ENCODE results near the gene SLC25A12. TPM values are rescaled to one million over a fixed set of nuclear protein-coding genes. Genes with fewer than 3 reads are reported as not detected.

Gene SLC25A12

DNA sequence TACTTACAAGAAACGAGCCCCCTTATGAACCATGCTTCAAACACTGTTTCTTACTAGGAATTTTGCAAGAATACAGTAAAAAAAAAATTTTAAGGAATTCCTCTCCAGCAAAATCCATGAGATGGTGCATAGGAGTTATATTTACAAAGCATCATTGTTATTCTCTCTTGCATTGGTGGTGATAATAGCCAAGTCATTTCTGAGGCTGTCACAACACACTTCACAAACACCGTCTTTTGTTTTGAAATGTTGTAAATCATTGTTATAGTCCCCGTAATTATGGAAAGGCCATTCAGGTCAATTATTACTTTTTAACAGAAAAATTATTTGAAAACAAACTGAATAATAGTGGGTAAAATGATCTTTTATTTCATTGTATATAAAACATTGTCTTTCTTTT is 146.7 kb downstream of the SLC25A12 start:
- Histone ChIP-seq H3K4me1 (ENCODE audit: control insufficient read depth, insufficient read depth, low read length) (no peaks in the 10 kb centered on the region), H3K36me3 (ENCODE audit: insufficient read depth, low read length) (peaks cover 85% of the 10 kb centered on the region), H3K9me3 (replicated peaks; ENCODE audit: low read length) (no peaks in the 10 kb centered on the region), H3K4me2 (ENCODE audit: low read length) (no peak overlapping the region), H3K27me3 (ENCODE audit: control insufficient read depth, insufficient read depth, low read length) (no peaks in the 10 kb centered on the region), H3K9ac (ENCODE audit: low read depth, low read length) (no peak overlapping the region), H3K4me3 (ENCODE audit: low read length) (no peak overlapping the region)

DNA sequence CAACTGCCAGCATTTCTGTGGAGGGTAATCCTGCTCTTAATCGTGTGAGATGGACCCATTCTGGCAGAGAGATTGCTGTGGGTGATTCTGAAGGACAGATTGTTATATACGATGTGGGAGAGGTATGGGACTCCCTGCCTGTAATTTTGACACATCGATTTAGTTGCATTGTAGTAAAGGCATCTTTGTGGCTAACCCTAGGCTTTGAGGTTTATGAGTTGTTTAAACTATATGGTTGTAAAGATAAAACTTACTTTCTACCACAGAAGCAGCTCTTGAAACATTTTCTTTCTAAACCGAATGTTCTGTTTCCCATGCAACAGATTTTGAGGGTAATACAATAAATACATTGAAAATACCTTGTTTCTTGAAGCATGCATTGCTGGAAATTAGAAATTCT is 148.2 kb downstream of the SLC25A12 start:
- no peaks in the 10 kb centered on the region for H3K4me1 ChIP-seq (ENCODE audit: control insufficient read depth, insufficient read depth, low read length)
- H3K9me3 ChIP-seq (replicated peaks; ENCODE audit: low read length): no peaks in the 10 kb centered on the region
- no peak overlapping the region for H3K4me3 ChIP-seq (ENCODE audit: low read length)
- no peak overlapping the region for H3K9ac ChIP-seq (ENCODE audit: low read depth, low read length)
- H3K27me3 ChIP-seq (ENCODE audit: control insufficient read depth, insufficient read depth, low read length): no peaks in the 10 kb centered on the region
- H3K36me3 ChIP-seq (ENCODE audit: insufficient read depth, low read length): peaks cover 82% of the 10 kb centered on the region
- H3K4me2 ChIP-seq (ENCODE audit: low read length): no peak overlapping the region

DNA sequence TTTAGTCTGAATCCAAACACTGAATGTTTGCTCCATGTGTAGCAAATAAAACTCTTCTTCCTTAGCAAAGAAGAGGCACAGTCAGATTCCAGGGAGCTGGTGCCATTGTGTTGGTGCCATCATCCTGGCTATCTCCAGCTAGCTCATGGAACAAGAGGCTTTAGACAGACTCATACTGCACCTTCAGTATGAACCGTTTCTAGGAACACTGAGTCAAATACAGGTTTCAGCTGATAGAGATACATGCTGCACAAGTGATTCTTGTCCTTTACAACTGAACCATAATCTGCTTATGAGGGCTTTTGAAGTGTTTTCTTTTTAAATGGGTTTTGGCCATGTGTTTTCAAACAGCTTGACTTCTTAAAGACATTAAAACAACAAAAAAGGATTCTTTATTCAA is 148.9 kb downstream of the SLC25A12 start:
- Histone ChIP-seq H3K4me1 (ENCODE audit: control insufficient read depth, insufficient read depth, low read length) (no peaks in the 10 kb centered on the region), H3K9me3 (replicated peaks; ENCODE audit: low read length) (no peaks in the 10 kb centered on the region), H3K9ac (ENCODE audit: low read depth, low read length) (no peak overlapping the region), H3K36me3 (ENCODE audit: insufficient read depth, low read length) (peaks cover 77% of the 10 kb centered on the region), H3K4me3 (ENCODE audit: low read length) (no peak overlapping the region), H3K27me3 (ENCODE audit: control insufficient read depth, insufficient read depth, low read length) (no peaks in the 10 kb centered on the region), H3K4me2 (ENCODE audit: low read length) (no peak overlapping the region)

DNA sequence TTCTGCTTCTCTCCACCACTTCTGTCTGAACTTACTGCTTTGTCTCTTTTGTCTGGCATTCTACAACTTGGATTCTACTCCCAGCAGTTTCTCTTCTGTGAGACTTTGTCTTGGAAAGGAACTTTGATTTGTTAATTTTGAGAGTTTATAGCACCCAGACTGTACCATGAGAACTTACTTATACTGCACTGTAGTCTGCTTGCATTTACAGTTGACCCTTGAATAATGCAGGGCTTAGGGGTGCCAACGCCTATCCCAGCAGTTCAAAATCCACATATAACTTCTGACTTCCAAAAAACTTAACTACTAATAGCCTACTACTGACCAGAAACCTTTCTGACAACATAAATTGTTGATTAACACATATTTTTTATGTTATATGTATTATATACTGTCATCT is 151.3 kb downstream of the SLC25A12 start:
- no peak overlapping the region for H3K9ac ChIP-seq (ENCODE audit: low read depth, low read length)
- no peaks in the 10 kb centered on the region for H3K27me3 ChIP-seq (ENCODE audit: control insufficient read depth, insufficient read depth, low read length)
- H3K4me2 ChIP-seq (ENCODE audit: low read length): no peak overlapping the region
- no peaks in the 10 kb centered on the region for H3K9me3 ChIP-seq (replicated peaks; ENCODE audit: low read length)
- no peaks in the 10 kb centered on the region for H3K4me1 ChIP-seq (ENCODE audit: control insufficient read depth, insufficient read depth, low read length)
- H3K36me3 ChIP-seq (ENCODE audit: insufficient read depth, low read length): peaks cover 74% of the 10 kb centered on the region
- H3K4me3 ChIP-seq (ENCODE audit: low read length): no peak overlapping the region

DNA sequence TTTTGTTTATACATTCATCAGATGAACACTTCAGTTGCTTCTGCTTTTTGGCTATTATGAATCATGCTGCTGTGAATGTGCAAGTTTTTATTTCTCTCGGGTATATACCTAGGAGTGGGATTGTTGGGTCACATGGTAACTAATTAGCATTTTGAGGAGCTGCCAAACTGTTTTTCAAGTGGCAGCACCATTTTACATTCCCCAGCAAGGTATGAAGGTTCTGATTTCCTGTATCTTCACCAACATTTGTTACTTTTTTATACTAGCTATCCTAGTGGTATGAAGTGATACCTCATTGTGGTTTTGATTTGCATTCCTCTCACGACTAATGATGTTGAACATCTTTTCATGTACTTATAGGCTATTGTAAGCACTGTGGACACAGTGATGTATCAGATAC is 152.9 kb downstream of the SLC25A12 start:
- Histone ChIP-seq H3K27me3 (ENCODE audit: control insufficient read depth, insufficient read depth, low read length) (no peaks in the 10 kb centered on the region), H3K4me3 (ENCODE audit: low read length) (no peak overlapping the region), H3K36me3 (ENCODE audit: insufficient read depth, low read length) (peaks cover 72% of the 10 kb centered on the region), H3K4me1 (ENCODE audit: control insufficient read depth, insufficient read depth, low read length) (no peaks in the 10 kb centered on the region), H3K9me3 (replicated peaks; ENCODE audit: low read length) (no peaks in the 10 kb centered on the region), H3K4me2 (ENCODE audit: low read length) (no peak overlapping the region), H3K9ac (ENCODE audit: low read depth, low read length) (no peak overlapping the region)

DNA sequence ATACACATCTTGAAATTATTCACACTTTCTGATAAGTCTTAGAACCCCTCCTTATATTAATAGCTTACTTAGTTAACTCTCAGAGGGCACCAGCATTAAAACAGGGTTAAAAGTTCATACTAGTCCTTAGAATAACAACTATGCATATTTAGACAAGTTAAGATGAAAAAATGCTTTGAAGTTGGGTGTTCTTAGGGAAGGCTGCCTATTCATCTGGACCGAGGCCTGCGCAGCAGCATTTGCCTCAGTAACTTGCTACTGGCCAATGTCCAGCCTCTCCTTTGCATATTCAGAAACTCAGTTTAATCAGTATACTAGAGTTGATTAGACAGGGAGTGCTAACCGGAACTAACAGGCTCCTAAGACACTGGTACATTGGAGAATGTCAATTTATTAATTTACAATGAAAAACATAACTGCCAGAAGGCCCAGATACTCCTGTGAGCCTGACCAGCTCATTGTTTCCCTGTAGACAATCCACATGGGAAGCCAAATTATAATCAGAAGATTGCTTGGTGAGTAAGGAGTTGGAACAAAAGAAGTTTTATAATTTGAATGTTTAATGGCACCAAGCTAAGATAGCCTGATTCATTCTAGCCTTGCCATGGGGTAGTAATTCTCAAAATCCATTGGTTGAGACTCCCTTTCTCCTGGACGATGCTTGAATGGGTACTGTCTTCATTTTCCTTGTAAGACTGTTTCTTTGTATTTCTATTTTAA is 157.9 kb downstream of the SLC25A12 start:
- no peaks in the 10 kb centered on the region for H3K9me3 ChIP-seq (replicated peaks; ENCODE audit: low read length)
- peaks cover 64% of the 10 kb centered on the region for H3K36me3 ChIP-seq (ENCODE audit: insufficient read depth, low read length)
- no peak overlapping the region for H3K9ac ChIP-seq (ENCODE audit: low read depth, low read length)
- no peak overlapping the region for H3K4me2 ChIP-seq (ENCODE audit: low read length)
- no peaks in the 10 kb centered on the region for H3K4me1 ChIP-seq (ENCODE audit: control insufficient read depth, insufficient read depth, low read length)
- H3K4me3 ChIP-seq (ENCODE audit: low read length): no peak overlapping the region
- H3K27me3 ChIP-seq (ENCODE audit: control insufficient read depth, insufficient read depth, low read length): no peaks in the 10 kb centered on the region

Small RNA genes within 50 kb of the gene (small RNA-seq; reads per million reads assigned to genes)
- gene RNU6-182P: not detected
